GM18870 (cell line): ENCODE results near the gene LPAR3.

Experiments used
- ATAC-seq: cut with Tn5 transposase; IDR thresholded peaks from one replicate; pipeline ENCODE4 v1.9.1; 2021; ENCODE audit warnings: moderate library complexity; ENCODE audit not compliant: unreplicated experiment

Gene LPAR3

GRCh38 chr1:84833194-84833593, 59.8 kb downstream of the LPAR3 start:
- ATAC-seq = no peak

- no peak for ATAC-seq
Measured at GRCh38 chr1:84830136-84830535, 62.9 kb downstream of the LPAR3 start.

- no peak for ATAC-seq
Measured at GRCh38 chr1:84827976-84828375, 65.0 kb downstream of the LPAR3 start.

GRCh38 chr1:84827555-84827954, 65.5 kb downstream of the LPAR3 start:
- ATAC-seq = no peak

- no peak for ATAC-seq
Measured at GRCh38 chr1:84825161-84825560, 67.8 kb downstream of the LPAR3 start.

GRCh38 chr1:84823991-84824390, 69.0 kb downstream of the LPAR3 start:
- no peak for ATAC-seq

- ATAC-seq = no peak
Measured at GRCh38 chr1:84823511-84823910, 69.5 kb downstream of the LPAR3 start.

- no peak for ATAC-seq
Measured at GRCh38 chr1:84810343-84810742, 82.7 kb downstream of the LPAR3 start.

- no peak for ATAC-seq
Measured at GRCh38 chr1:84809023-84809422, 84.0 kb downstream of the LPAR3 start.

GRCh38 chr1:84803604-84804003, 89.4 kb downstream of the LPAR3 start:
- ATAC-seq = no peak

GRCh38 chr1:84802567-84803232, 90.3 kb downstream of the LPAR3 start:
- no peak for ATAC-seq

- ATAC-seq = no peak
Measured at GRCh38 chr1:84800090-84801073, 92.6 kb downstream of the LPAR3 start.

GRCh38 chr1:84797603-84798002, 95.4 kb downstream of the LPAR3 start:
- no peak for ATAC-seq

- no peak for ATAC-seq
Measured at GRCh38 chr1:84795966-84796600, 96.9 kb downstream of the LPAR3 start.

GRCh38 chr1:84795213-84795612, 97.8 kb downstream of the LPAR3 start:
- ATAC-seq = no peak

- no peak for ATAC-seq
Measured at GRCh38 chr1:84792421-84792820, 100.6 kb downstream of the LPAR3 start.

- no peak for ATAC-seq
Measured at GRCh38 chr1:84789014-84789413, 104.0 kb downstream of the LPAR3 start.

GRCh38 chr1:84785271-84786036, 107.6 kb downstream of the LPAR3 start:
- ATAC-seq = no peak

GRCh38 chr1:84782881-84783280, 110.1 kb downstream of the LPAR3 start:
- ATAC-seq = no peak

GRCh38 chr1:84781946-84782771, 110.8 kb downstream of the LPAR3 start:
- no peak for ATAC-seq
